Breast epithelium (tissue), 4 donors: ENCODE results near the gene ZBTB48. TPM values are rescaled to one million over a fixed set of nuclear protein-coding genes. Genes with fewer than 3 reads are reported as not detected.

ENCODE experiments used
- DNase-seq, 2 donors: peaks; one replicate each; pipeline ENCODE4 v3.0.0-alpha.2; 2019; ENCODE audit warnings: low spot score in 2 of 2
- H3K27ac ChIP-seq, 2 donors: fragments of 200-600 bp; sonication (generic) in 1 of 2; one replicate each; pipeline ENCODE4 v1.5.1; 2016 to 2019; ENCODE audit warnings: mild to moderate bottlenecking in 1 of 2
- H3K27me3 ChIP-seq, 2 donors: fragments of 200-600 bp; sonication (generic) in 1 of 2; one replicate each; pipeline versions ENCODE4 v1.5.1 to v1.6.0; 2017 to 2019; ENCODE audit warnings: control low read depth in 1 of 2, mild to moderate bottlenecking in 1 of 2
- H3K36me3 ChIP-seq: fragments of 200-600 bp; one replicate; pipeline ENCODE4 v1.5.1; 2019
- H3K4me1 ChIP-seq, 2 donors: fragments of 200-600 bp; sonication (generic); one replicate each; pipeline ENCODE4 v1.5.1; 2016 to 2019; ENCODE audit warnings: control low read depth in 1 of 2
- H3K4me3 ChIP-seq, 3 donors: fragments of 200-600 bp; sonication (generic); 1 replicate in 2 of 3; 2 replicates in 1 of 3; pipeline ENCODE4 v1.5.1; 2016 to 2019; ENCODE audit warnings: mild to moderate bottlenecking in 3 of 3, moderate library complexity in 2 of 3
- H3K9me3 ChIP-seq, 2 donors: fragments of 200-600 bp; sonication (generic) in 1 of 2; one replicate each; pipeline ENCODE4 v1.5.1; 2016 to 2019; ENCODE audit warnings: control low read depth in 1 of 2
- POLR2A ChIP-seq: fragments of 450-650 bp; IDR thresholded peaks from one replicate; pipeline ENCODE4 v1.6.1; 2016; ENCODE audit warnings: antibody characterized with exemption, mild to moderate bottlenecking, moderate library complexity
- POLR2AphosphoS5 ChIP-seq, 3 donors: sonication (generic); formaldehyde crosslinking; IDR thresholded peaks; one replicate each; pipeline ENCODE4 v1.6.1; 2017; ENCODE audit warnings: antibody characterized with exemption in 3 of 3
- intact Hi-C: fragments of 100-400 bp; cut with DNase I; formaldehyde crosslinking; loops from one replicate; pipeline ENCODE4 v1.15.1; 2023; ENCODE audit warnings: low total_unique reads
- total RNA-seq, 3 donors: library from RNA; depleted of rRNA; stranded (reverse); fragments of >200 nt; gene quantifications; one replicate each; pipeline ENCODE4 v1.1.0, GENCODE V29; 2016
- TF ChIP-seq, protein P1 (sequence below), 3 donors: fragments of 450-650 bp; IDR thresholded peaks; one replicate each; pipeline ENCODE4 v1.5.1; 2016 to 2017; ENCODE audit warnings: antibody characterized with exemption in 3 of 3, mild to moderate bottlenecking in 3 of 3, moderate library complexity in 3 of 3

Gene ZBTB48
- total RNA-seq, 3 donors from 2014 or later = 19.3 to 19.6 (median 19.4) TPM

DNA sequence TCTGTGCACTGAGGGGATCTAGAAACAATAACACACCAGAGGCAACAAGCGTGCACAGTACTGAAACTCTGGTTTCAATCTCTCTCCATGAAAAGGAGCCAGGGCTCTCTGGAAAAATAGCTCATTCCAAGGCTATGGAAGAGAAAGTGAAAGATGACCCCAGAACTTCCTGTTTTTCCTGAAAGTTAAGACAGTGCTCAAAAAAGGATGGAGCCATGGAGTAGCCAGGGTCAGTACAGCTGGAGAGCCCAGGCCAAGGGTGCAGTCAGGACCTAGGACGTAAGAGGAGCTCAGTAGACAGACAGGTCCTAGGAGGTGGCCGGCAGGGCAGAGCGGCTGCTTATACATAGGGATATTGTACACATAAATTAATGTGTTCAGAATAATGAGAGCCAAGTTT lies 44.6 kb upstream of the ZBTB48 start:
- no peak for TF ChIP-seq POLR2A
- TF ChIP-seq POLR2AphosphoS5 (IDR thresholded peaks at IDR 0.05) = no peak
- TF ChIP-seq, protein P1, sequence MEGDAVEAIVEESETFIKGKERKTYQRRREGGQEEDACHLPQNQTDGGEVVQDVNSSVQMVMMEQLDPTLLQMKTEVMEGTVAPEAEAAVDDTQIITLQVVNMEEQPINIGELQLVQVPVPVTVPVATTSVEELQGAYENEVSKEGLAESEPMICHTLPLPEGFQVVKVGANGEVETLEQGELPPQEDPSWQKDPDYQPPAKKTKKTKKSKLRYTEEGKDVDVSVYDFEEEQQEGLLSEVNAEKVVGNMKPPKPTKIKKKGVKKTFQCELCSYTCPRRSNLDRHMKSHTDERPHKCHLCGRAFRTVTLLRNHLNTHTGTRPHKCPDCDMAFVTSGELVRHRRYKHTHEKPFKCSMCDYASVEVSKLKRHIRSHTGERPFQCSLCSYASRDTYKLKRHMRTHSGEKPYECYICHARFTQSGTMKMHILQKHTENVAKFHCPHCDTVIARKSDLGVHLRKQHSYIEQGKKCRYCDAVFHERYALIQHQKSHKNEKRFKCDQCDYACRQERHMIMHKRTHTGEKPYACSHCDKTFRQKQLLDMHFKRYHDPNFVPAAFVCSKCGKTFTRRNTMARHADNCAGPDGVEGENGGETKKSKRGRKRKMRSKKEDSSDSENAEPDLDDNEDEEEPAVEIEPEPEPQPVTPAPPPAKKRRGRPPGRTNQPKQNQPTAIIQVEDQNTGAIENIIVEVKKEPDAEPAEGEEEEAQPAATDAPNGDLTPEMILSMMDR (IDR thresholded peaks at IDR 0.05) = no peak
- H3K4me1 ChIP-seq = no peaks in the 10 kb centered on the region
- no peak overlapping the region for H3K4me3 ChIP-seq
- H3K27me3 ChIP-seq = no peaks in the 10 kb centered on the region
- H3K27ac ChIP-seq = no peak overlapping the region
- intact Hi-C loops = loop anchor here (10.0 kb wide), 1 partner anchor 50 kb away; no protein-coding TSS in a partner anchor
- H3K36me3 ChIP-seq = no peaks in the 10 kb centered on the region
- no peaks in the 10 kb centered on the region for H3K9me3 ChIP-seq
- no peak for DNase-seq

DNA sequence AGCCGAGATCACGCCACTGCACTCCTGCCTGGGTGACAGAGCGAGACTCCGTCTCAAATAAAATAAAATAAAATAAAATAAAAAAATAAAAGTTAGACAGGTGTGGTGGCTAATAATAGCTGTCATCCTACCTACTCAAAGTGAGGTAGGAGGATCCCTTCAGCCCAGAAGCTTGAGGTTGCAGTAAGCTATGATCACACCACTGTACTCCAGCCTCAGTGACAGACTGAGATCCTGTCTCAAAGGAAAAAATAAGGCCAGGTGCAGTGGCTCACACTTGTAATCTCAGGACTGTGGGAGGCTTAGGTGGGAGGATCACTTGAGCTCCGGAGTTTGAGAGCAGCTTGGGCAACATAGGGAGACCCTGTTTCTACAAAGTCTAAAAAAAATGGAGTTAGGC lies 43.5 kb upstream of the ZBTB48 start:
- no peak overlapping the region for H3K27ac ChIP-seq
- H3K4me3 ChIP-seq = no peak overlapping the region
- TF ChIP-seq POLR2AphosphoS5 (IDR thresholded peaks at IDR 0.05) (no peak), POLR2A (no peak)
- TF ChIP-seq, protein P1 (IDR thresholded peaks at IDR 0.05) = no peak
- no peak for DNase-seq
- intact Hi-C loops = loop anchor here (10.0 kb wide), 1 partner anchor 51 kb away; no protein-coding TSS in a partner anchor
- H3K9me3 ChIP-seq = no peaks in the 10 kb centered on the region
- H3K36me3 ChIP-seq = no peaks in the 10 kb centered on the region
- H3K4me1 ChIP-seq = no peaks in the 10 kb centered on the region
- no peaks in the 10 kb centered on the region for H3K27me3 ChIP-seq

DNA sequence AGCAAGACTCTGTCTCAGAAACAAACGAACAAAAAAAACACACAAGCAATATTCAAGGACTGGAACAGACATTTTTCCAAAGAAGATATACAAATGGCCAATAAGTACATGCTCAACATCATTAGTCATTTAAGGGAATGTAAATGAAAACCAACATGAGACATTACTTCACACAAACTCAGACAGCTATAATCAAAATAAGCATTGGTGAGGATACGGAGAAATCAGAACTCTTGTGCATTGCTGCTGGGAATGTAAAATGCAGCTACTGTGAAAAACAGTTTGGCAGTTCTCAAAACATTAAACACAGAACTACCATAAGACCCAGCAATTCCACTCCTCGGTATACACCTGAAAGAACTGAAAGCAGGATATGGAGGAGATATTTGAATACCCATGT lies 40.8 kb upstream of the ZBTB48 start:
- Histone ChIP-seq H3K27ac (no peak overlapping the region), H3K27me3 (no peaks in the 10 kb centered on the region), H3K4me1 (no peaks in the 10 kb centered on the region), H3K4me3 (no peak overlapping the region), H3K36me3 (no peaks in the 10 kb centered on the region), H3K9me3 (no peaks in the 10 kb centered on the region)
- TF ChIP-seq POLR2A (no peak), POLR2AphosphoS5 (IDR thresholded peaks at IDR 0.05) (no peak)
- TF ChIP-seq, protein P1 (IDR thresholded peaks at IDR 0.05) = no peak
- DNase-seq = no peak
- intact Hi-C loops = loop anchor here (10.0 kb wide), 1 partner anchor 54 kb away; no protein-coding TSS in a partner anchor

DNA sequence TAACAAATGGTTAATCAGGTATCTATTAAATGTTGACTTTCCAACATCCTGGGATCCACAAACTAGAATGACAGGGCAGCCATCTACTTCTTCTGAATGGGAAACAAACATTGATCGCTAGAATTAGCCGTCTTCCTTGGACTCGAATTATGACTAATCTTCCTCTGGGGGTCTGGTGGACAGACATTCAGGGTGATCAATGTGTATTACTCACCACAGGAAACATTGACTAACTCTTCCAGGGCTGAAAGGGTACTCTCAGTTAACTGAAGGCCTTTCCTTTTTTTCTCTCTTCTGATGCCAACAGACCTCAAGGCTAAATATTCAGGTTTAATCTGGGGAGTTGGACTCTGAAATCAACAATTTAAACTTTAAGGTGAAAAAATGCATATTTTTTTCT lies 35.0 kb upstream of the ZBTB48 start:
- Histone ChIP-seq H3K9me3 (no peaks in the 10 kb centered on the region), H3K4me1 (no peaks in the 10 kb centered on the region), H3K4me3 (no peak overlapping the region), H3K27me3 (no peaks in the 10 kb centered on the region), H3K36me3 (no peaks in the 10 kb centered on the region), H3K27ac (no peak overlapping the region)
- no peak for DNase-seq
- intact Hi-C loops = no loop called here
- TF ChIP-seq POLR2A = no peak
- no peak for TF ChIP-seq POLR2AphosphoS5 (IDR thresholded peaks at IDR 0.05)
- TF ChIP-seq, protein P1 (IDR thresholded peaks at IDR 0.05) = no peak

DNA sequence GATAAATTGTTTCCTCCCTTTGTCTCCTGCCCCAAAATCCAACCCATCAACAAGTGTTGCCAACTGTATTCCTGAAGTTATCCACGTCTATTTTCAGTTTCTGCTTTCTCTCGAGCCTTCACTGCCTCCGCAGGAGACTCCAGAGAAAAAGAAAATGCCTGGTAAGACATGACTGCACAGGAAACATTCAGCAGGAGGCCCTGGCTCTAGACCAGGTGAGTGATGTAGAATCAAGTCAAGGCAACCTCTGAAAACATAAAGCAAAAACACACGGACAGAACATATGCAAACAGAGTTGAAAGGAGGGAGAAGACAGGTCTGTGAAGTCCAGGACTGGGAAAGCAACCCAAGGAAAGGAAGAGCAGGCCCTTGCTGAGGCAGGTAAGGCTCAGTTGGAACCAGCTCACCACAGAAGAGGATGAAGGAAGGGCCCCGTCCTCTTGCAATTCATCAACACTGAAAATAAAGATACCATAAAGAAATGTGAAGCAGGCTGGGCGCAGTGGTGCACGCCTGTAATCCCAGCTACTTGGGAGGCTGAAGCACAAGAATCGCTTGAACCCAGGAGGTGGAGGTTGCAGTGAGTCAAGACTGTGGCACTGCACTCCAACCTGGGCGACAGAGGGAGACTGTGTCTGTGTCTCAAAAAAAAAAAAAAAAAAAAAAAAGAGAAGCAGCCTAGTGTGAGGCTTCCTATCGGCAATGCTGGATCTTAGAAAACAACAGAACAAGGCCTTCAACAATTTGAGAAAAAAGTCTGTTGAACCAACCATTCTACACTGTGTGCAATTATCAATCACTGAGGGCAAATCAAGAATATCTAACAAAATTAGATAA lies 34.3 kb upstream of the ZBTB48 start:
- Histone ChIP-seq H3K36me3 (no peaks in the 10 kb centered on the region), H3K27ac (no peak overlapping the region), H3K4me1 (no peaks in the 10 kb centered on the region), H3K9me3 (no peaks in the 10 kb centered on the region), H3K4me3 (no peak overlapping the region), H3K27me3 (no peaks in the 10 kb centered on the region)
- intact Hi-C loops = no loop called here
- no peak for DNase-seq
- TF ChIP-seq POLR2AphosphoS5 (IDR thresholded peaks at IDR 0.05) = no peak
- no peak for TF ChIP-seq POLR2A
- TF ChIP-seq, protein P1 (IDR thresholded peaks at IDR 0.05) = no peak
